DMS79 treated with DMSO at 0.1 percent for 48 hours (cell line): Measurements from ENCODE around the gene PDS5B.
"Not testable (repeated sequence)": the region's sequence is repeated elsewhere in the genome, so short reads cannot be mapped to it uniquely, and the experiment has no call there.

Experiments
- DNase-seq: peaks from one replicate; lab custom pipeline; 2025; lab: John Stamatoyannopoulos, UW

Gene PDS5B

DNA sequence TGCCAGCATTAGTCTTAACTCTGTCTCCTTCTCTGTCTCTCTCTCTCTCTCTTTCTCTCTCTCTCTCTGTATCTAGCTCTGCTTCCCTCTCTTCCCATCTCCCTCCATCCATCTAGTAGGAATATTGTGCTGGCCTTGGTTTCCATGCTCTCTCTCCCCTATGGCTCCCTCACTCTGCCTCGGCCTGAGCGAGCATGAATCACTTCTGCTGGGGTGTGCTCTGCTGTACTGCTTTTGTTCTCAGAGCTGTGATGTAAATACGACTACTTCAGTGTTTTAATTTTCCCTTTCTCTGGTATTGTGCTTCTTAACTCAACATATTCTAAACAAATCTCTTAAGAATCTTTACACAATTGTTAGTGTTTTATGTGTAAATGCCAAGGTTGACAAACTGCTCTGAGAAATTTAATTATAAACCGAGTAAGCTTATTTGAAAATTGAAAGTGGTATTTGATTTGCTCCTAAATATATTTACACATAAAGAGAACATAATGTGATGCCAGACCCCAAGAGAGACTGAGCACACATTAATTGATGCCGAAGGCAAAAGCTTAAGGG is 218.5 kb downstream of the PDS5B start:
- DNase-seq: no peak

GRCh38 chr13:32811297-32811800 is 225.1 kb downstream of the PDS5B start:
- no peak for DNase-seq

DNA sequence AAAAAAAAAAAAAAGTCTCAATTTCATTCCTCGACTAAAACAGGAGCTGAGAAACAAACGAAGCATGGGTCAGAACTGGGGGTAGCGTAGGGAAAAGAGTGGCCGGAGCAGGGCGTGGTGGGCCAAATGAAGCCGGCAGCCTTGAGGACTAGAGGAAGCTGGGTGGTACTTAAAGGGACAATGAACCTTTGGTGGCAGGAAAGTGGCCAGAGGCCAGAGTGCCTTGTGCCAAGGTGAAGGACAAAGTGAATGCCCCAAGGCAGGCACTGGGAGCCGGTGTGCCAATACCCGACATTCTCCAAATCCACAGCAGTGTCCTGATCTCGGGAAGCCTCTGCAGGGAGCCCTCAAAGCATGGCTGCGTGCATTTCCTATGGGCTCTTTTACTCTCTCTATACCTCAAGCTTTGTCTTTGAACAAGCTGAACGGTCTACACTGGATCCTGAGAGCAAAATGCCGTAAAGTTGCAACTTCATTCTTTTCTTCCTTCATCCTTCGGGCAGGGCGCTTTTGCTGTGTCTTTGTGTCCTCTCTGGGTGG is 235.0 kb downstream of the PDS5B start:
- DNase-seq: no peak

DNA sequence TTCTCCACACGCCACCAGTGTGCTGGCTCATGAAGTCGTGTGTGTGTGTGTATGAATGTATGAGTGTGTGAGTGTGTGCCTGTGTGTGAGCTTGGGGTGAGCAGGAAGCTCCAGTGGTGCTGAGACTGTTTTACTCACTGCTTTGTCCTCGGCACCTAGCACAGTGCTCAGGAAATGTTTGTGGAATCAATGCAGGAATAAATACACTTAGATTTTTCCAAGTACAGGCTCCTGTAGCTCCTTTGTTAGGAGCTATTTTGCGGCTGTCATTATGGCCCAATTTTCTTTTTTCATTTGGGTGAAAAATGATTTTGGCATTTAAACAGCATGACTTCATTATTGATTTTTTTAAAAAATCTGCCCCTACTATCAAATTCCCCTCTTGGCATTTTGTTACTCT is 236.5 kb downstream of the PDS5B start:
- no peak for DNase-seq

- DNase-seq: peak; percentile 7
Observed at GRCh38 chr13:32823597-32823996, 237.3 kb downstream of the PDS5B start.

- DNase-seq: peak; percentile 49
Observed at GRCh38 chr13:32824061-32824460, 237.8 kb downstream of the PDS5B start.

DNA sequence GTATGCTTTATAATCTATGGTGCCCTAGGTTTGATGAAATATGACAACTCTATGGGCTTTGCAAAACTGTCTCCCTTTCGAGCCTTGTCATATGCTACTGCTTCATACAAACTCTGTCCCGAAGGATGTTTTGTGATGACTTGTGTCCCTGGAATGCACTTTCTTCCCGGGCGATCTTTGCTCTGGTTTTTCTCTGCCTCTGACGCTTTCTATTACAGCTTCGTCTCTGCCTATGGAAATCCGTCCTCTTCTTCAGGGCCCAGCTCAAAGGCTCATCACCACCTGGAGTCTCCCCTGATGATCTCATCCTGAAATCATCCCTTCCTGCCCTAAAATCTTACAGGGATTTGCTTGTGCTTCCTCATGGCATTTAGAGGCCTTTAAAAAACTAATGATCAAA is 238.4 kb downstream of the PDS5B start:
- DNase-seq: no peak

- DNase-seq: no peak
Observed at GRCh38 chr13:32825481-32825880, 239.2 kb downstream of the PDS5B start.

DNA sequence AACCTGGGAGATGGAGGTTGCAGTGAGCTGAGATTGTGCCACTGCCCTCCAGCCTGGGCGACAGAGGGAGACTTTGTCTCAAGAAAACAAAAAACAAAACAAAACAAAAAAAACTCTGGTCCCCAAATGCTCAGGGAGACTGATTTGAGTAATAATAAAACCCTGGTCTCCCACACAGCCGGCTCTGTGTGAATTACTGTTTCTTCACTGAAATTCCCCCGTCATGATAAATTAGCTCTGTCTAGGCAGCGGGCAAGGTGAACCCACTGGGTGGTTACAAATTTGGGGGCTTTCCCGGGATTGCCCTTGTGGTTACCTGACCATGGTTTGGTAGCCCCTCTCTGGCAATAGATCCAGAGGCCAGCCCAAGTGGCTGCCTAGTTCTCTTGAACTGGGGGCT is 240.1 kb downstream of the PDS5B start:
- not testable (repeated sequence) for DNase-seq
